GM23338 (cell line): ENCODE measurements around the gene ASPHD2. TPM values are rescaled to one million over a fixed set of nuclear protein-coding genes. Genes with fewer than 3 reads are reported as not detected.

Experiments used
- ATAC-seq: fragments of 200-7000 bp; cut with Tn5 transposase; 3 replicates; pipeline ENCODE4 v1.9.1; 2020
- DNase-seq: peaks from one replicate; pipeline ENCODE4 v3.0.0-alpha.2; 2015; ENCODE audit warnings: low spot score
- H2AFZ ChIP-seq: fragments of 200-600 bp; sonication (generic); 2 replicates; pipeline ENCODE4 v1.8.0; 2016; ENCODE audit warnings: antibody characterized with exemption, mild to moderate bottlenecking, moderate library complexity
- H3F3A ChIP-seq: fragments of 200-600 bp; sonication (generic); replicated peaks from 2 replicates; pipeline ENCODE4 v1.8.0; 2017; ENCODE audit warnings: antibody characterized with exemption, mixed run types, low read depth
- H3K27ac ChIP-seq: fragments of 200-600 bp; sonication (generic); 2 replicates; pipeline ENCODE4 v1.6.1; 2016; ENCODE audit warnings: low read depth
- H3K27me3 ChIP-seq: fragments of 200-600 bp; sonication (generic); 2 replicates; pipeline ENCODE4 v1.8.0; 2016; ENCODE audit warnings: mild to moderate bottlenecking, mixed run types, moderate library complexity; ENCODE audit not compliant: insufficient read depth
- H3K36me3 ChIP-seq: fragments of 200-600 bp; sonication (generic); 2 replicates; pipeline ENCODE4 v1.8.0; 2016; ENCODE audit warnings: mild to moderate bottlenecking; ENCODE audit not compliant: insufficient read depth
- H3K4me1 ChIP-seq: fragments of 200-600 bp; sonication (generic); 2 replicates; pipeline ENCODE4 v1.8.0; 2016; ENCODE audit warnings: mild to moderate bottlenecking, moderate library complexity; ENCODE audit not compliant: insufficient read depth
- H3K4me2 ChIP-seq: fragments of 200-600 bp; sonication (generic); 2 replicates; pipeline ENCODE4 v1.7.1; 2017; ENCODE audit warnings: mixed run types
- H3K4me3 ChIP-seq: fragments of 200-600 bp; sonication (generic); 2 replicates; pipeline ENCODE4 v1.6.1; 2016; ENCODE audit warnings: mixed run types
- H3K79me2 ChIP-seq: fragments of 200-600 bp; sonication (generic); replicated peaks from 2 replicates; pipeline ENCODE4 v1.8.0; 2017; ENCODE audit warnings: mild to moderate bottlenecking; ENCODE audit not compliant: insufficient read depth
- H3K9me2 ChIP-seq: fragments of 200-600 bp; sonication (generic); 2 replicates; pipeline ENCODE4 v1.8.0; 2017; ENCODE audit not compliant: insufficient read depth
- H4K20me1 ChIP-seq: fragments of 200-600 bp; sonication (generic); replicated peaks from 2 replicates; pipeline ENCODE4 v1.8.0; 2017; ENCODE audit warnings: mild to moderate bottlenecking; ENCODE audit not compliant: insufficient read depth
- H3K27ac Mint-ChIP-seq: 2 replicates; pipeline ENCODE4 v1.8.0; 2020; ENCODE audit warnings: inconsistent platforms, mild to moderate bottlenecking, moderate library complexity, mixed read lengths
- H3K27me3 Mint-ChIP-seq: 3 replicates; pipeline ENCODE4 v1.8.0; 2022; ENCODE audit warnings: low read depth, mild to moderate bottlenecking, moderate library complexity, mixed read lengths, inconsistent platforms; ENCODE audit not compliant: insufficient read depth, poor library complexity
- H3K36me3 Mint-ChIP-seq: 3 replicates; pipeline ENCODE4 v1.8.0; 2021; ENCODE audit warnings: low read depth, mild to moderate bottlenecking, inconsistent platforms, moderate library complexity, mixed read lengths
- H3K4me1 Mint-ChIP-seq: 3 replicates; pipeline ENCODE4 v1.8.0; 2020; ENCODE audit warnings: mild to moderate bottlenecking, inconsistent platforms, mixed read lengths
- H3K4me3 Mint-ChIP-seq: 3 replicates; pipeline ENCODE4 v1.8.0; 2021; ENCODE audit warnings: moderate library complexity, mild to moderate bottlenecking, inconsistent platforms, mixed read lengths
- H3K9me3 Mint-ChIP-seq: 3 replicates; pipeline ENCODE4 v1.8.0; 2020; ENCODE audit warnings: moderate library complexity, mild to moderate bottlenecking, inconsistent platforms, mixed read lengths
- CREB1 ChIP-seq: fragments of 250-450 bp; sonication (Bioruptor Pico); IDR thresholded peaks from 2 replicates; pipeline ENCODE4 v1.5.0; 2020; ENCODE audit warnings: low read depth, mild to moderate bottlenecking, moderate library complexity
- EZH2 ChIP-seq: fragments of 200-600 bp; sonication (generic); IDR thresholded peaks from one replicate; pipeline ENCODE4 v1.8.0; 2017; ENCODE audit warnings: antibody characterized with exemption, mild to moderate bottlenecking, low read depth; ENCODE audit not compliant: unreplicated experiment
- EZH2phosphoT487 ChIP-seq: fragments of 200-600 bp; sonication (generic); IDR thresholded peaks from one replicate; pipeline ENCODE4 v1.8.1; 2018; ENCODE audit warnings: antibody characterized with exemption; ENCODE audit not compliant: unreplicated experiment
- JUNB ChIP-seq: IDR thresholded peaks from one replicate; pipeline ENCODE4 v1.6.1; 2016; ENCODE audit warnings: antibody characterized with exemption; ENCODE audit not compliant: unreplicated experiment
- NANOG ChIP-seq: IDR thresholded peaks from 2 replicates; pipeline ENCODE4 v1.6.1; 2016; ENCODE audit warnings: antibody characterized with exemption, borderline replicate concordance
- STAT1 ChIP-seq: IDR thresholded peaks from one replicate; pipeline ENCODE4 v1.6.1; 2016; ENCODE audit warnings: antibody characterized with exemption; ENCODE audit not compliant: unreplicated experiment
- ZNF114 ChIP-seq: fragments of 250-450 bp; sonication (Bioruptor Pico); IDR thresholded peaks from 2 replicates; pipeline ENCODE4 v1.5.0; 2020; ENCODE audit warnings: mild to moderate bottlenecking, moderate library complexity
- ZNF331 ChIP-seq: fragments of 250-450 bp; sonication (Bioruptor Pico); IDR thresholded peaks from 2 replicates; pipeline ENCODE4 v1.5.0; 2020; ENCODE audit warnings: low read depth, mild to moderate bottlenecking, moderate library complexity
- polyA plus RNA-seq: library from polyadenylated mRNA; unstranded; fragments of >200 nt; fragmentation: Nextera tagmentation; extraction: Ambion mirVana; gene quantifications from 2 replicates; pipeline ENCODE4 v1.2.1, GENCODE V29; 2016
- total RNA-seq: library from RNA; depleted of rRNA; stranded (reverse); fragments of >200 nt; shearing (Covaris generic); gene quantifications from 2 replicates; pipeline ENCODE4 v1.2.3, GENCODE V29; 2014
- TF ChIP-seq, protein P1 (sequence below): IDR thresholded peaks from 2 replicates; pipeline ENCODE4 v1.6.1; 2016; ENCODE audit warnings: antibody characterized with exemption
- TF ChIP-seq, protein P2 (sequence below): IDR thresholded peaks from one replicate; pipeline ENCODE4 v1.6.1; 2018; ENCODE audit warnings: antibody characterized with exemption; ENCODE audit not compliant: unreplicated experiment
- TF ChIP-seq, protein P3 (sequence below), 2 experiments: fragments of 200-600 bp in 1 of 2; sonication (generic) in 1 of 2; conservative IDR thresholded peaks; 2 replicates each; pipeline versions ENCODE4 v1.5.1 to v1.6.1; 2016 to 2017; ENCODE audit warnings: antibody characterized with exemption in 2 of 2, low read depth in 2 of 2, mild to moderate bottlenecking in 2 of 2, moderate library complexity in 1 of 2

Gene ASPHD2
- total and polyA plus RNA-seq, 2 experiments from 2014 or later: 6.0 to 9.3 TPM

DNA sequence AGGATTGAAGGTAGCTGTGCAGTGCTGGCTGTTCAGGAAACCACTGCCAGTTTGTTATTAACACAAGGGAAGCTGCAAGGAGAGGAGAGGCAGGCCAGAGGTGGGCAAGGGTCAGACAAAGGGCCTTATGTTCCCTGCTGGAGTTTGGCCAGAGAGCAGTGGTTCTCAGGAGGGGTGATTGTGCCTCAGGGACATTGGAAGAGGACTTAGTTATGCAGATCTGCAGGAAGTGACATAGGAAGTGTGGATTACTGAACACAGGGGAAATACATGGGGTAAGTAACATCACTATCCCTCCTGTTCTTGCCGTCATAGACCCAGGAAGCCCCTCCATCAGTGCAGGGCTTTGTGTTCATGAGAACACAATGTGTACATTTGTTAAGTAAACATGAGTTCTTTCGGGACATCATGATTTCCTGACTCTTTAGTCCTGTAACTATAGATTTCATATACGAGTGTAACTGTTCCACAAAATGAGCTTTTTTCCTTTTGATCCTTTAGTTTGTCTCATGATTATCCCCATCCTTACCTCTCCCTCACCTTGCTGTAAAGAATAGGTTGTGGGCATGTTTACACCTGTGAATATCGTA is 60.5 kb downstream of the ASPHD2 start (continued):
- TF ChIP-seq, protein P1, sequence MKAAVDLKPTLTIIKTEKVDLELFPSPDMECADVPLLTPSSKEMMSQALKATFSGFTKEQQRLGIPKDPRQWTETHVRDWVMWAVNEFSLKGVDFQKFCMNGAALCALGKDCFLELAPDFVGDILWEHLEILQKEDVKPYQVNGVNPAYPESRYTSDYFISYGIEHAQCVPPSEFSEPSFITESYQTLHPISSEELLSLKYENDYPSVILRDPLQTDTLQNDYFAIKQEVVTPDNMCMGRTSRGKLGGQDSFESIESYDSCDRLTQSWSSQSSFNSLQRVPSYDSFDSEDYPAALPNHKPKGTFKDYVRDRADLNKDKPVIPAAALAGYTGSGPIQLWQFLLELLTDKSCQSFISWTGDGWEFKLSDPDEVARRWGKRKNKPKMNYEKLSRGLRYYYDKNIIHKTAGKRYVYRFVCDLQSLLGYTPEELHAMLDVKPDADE: no peak
- TF ChIP-seq EZH2phosphoT487 (no peak), ZNF331 (no peak), CREB1 (CRISPR knock-in tag) (no peak), ZNF114 (CRISPR knock-in tag) (no peak), EZH2 (no peak), STAT1 (no peak), JUNB (no peak)
- TF ChIP-seq, protein P2, sequence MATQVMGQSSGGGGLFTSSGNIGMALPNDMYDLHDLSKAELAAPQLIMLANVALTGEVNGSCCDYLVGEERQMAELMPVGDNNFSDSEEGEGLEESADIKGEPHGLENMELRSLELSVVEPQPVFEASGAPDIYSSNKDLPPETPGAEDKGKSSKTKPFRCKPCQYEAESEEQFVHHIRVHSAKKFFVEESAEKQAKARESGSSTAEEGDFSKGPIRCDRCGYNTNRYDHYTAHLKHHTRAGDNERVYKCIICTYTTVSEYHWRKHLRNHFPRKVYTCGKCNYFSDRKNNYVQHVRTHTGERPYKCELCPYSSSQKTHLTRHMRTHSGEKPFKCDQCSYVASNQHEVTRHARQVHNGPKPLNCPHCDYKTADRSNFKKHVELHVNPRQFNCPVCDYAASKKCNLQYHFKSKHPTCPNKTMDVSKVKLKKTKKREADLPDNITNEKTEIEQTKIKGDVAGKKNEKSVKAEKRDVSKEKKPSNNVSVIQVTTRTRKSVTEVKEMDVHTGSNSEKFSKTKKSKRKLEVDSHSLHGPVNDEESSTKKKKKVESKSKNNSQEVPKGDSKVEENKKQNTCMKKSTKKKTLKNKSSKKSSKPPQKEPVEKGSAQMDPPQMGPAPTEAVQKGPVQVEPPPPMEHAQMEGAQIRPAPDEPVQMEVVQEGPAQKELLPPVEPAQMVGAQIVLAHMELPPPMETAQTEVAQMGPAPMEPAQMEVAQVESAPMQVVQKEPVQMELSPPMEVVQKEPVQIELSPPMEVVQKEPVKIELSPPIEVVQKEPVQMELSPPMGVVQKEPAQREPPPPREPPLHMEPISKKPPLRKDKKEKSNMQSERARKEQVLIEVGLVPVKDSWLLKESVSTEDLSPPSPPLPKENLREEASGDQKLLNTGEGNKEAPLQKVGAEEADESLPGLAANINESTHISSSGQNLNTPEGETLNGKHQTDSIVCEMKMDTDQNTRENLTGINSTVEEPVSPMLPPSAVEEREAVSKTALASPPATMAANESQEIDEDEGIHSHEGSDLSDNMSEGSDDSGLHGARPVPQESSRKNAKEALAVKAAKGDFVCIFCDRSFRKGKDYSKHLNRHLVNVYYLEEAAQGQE: no peak
- TF ChIP-seq, protein P3, sequence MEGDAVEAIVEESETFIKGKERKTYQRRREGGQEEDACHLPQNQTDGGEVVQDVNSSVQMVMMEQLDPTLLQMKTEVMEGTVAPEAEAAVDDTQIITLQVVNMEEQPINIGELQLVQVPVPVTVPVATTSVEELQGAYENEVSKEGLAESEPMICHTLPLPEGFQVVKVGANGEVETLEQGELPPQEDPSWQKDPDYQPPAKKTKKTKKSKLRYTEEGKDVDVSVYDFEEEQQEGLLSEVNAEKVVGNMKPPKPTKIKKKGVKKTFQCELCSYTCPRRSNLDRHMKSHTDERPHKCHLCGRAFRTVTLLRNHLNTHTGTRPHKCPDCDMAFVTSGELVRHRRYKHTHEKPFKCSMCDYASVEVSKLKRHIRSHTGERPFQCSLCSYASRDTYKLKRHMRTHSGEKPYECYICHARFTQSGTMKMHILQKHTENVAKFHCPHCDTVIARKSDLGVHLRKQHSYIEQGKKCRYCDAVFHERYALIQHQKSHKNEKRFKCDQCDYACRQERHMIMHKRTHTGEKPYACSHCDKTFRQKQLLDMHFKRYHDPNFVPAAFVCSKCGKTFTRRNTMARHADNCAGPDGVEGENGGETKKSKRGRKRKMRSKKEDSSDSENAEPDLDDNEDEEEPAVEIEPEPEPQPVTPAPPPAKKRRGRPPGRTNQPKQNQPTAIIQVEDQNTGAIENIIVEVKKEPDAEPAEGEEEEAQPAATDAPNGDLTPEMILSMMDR (conservative IDR thresholded peaks at IDR 0.05; ENCODE audit: low read depth in 2 of 2): no peak

DNA sequence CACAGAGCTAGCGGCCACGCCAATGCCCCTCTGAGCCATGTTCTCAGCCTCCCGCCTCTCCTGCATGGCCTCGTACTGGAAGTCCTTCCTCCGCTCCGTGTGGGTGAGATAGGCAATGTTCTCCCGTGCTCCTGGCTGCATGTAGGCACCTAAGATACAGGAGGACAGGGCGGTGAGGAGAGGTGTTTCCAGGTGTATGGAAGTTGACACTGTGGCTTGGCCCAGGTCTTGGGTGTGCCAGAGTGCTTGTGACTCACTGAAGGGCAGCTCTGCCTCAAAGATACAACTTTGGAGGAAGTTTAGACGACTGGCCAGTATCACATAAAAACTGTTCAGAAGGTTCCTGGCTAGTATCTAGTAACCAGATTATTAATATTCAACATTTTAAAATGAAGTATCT is 63.2 kb downstream of the ASPHD2 start:
- Mint-ChIP-seq H3K9me3 (no peaks in the 10 kb centered on the region), H3K4me1 (no peaks in the 10 kb centered on the region), H3K27me3 (peaks cover 1% of the 10 kb centered on the region), H3K4me3 (no peak overlapping the region), H3K27ac (no peak overlapping the region), H3K36me3 (peaks cover 82% of the 10 kb centered on the region)
- no peak overlapping the region for H3K4me3 ChIP-seq
- H3K4me1 ChIP-seq: no peaks in the 10 kb centered on the region
- peaks cover 47% of the 10 kb centered on the region for H3F3A ChIP-seq
- H3K36me3 ChIP-seq: peaks cover 67% of the 10 kb centered on the region
- no peak overlapping the region for H2AFZ ChIP-seq
- TF ChIP-seq ZNF331 (no peak), NANOG (no peak)
- no peaks in the 10 kb centered on the region for H3K27me3 ChIP-seq
- H4K20me1 ChIP-seq: peaks cover 2% of the 10 kb centered on the region
- no peak overlapping the region for H3K27ac ChIP-seq
- ATAC-seq (no peak), DNase-seq (no peak)
- no peak overlapping the region for H3K4me2 ChIP-seq
- no peaks in the 10 kb centered on the region for H3K79me2 ChIP-seq
- no peaks in the 10 kb centered on the region for H3K9me2 ChIP-seq
